RWPE1 (cell line): ENCODE measurements around the gene TIMP1.

ENCODE experiments used
- CTCF ChIA-PET: fragments of 350-600 bp; sonication (Branson Sonifier 250); formaldehyde crosslinking; extraction: SDS; loops from one replicate; lab custom pipeline; 2021; lab: Yijun Ruan, JAX
- POLR2A ChIA-PET: fragments of 400-600 bp; formaldehyde crosslinking; extraction: SDS; loops from one replicate; lab custom pipeline; 2020; ENCODE audit warnings: antibody characterized with exemption; ENCODE audit not compliant: low non-redundant PET; lab: Yijun Ruan, JAX
- DNase-seq: peaks from one replicate; pipeline ENCODE4 v3.0.0; 2012; ENCODE audit warnings: low spot score
- H3K27ac ChIP-seq: fragments of 450-650 bp; 2 replicates; pipeline ENCODE4 v1.5.1; 2017
- CTCF ChIP-seq: fragments of 450-650 bp; conservative IDR thresholded peaks from 2 replicates; pipeline ENCODE4 v1.5.1; 2017; ENCODE audit warnings: low read depth, mild to moderate bottlenecking

Gene TIMP1

DNA sequence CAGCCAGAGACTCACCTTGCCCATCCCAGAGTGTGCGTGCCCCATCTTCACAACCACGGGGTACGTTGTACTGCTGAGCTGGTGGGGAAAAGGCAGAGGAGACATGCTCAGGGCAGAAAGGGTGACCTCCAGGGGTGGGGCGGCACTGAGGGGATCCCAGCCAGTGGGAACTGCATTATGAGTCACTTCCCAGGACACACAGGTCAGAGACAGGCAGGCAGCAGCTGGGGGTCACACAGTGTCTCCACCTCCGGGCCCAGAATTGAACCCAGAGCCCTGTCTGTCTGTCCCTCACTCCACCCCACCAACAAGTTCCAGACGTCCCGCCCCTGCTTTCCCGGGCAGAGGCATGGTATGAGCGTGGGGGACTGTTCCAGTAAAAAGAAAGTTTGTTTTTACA lies 4.8 kb upstream of the TIMP1 start:
- DNase-seq, result no peak
- peak overlapping the region; percentile 47 for H3K27ac ChIP-seq
- TF ChIP-seq CTCF, result no peak
- POLR2A ChIA-PET, result no interaction called here
- CTCF ChIA-PET, result interaction anchor here (1.2 kb wide), 1 partner anchor 51 kb away, joined by 3 read pairs; no protein-coding TSS in a partner anchor

DNA sequence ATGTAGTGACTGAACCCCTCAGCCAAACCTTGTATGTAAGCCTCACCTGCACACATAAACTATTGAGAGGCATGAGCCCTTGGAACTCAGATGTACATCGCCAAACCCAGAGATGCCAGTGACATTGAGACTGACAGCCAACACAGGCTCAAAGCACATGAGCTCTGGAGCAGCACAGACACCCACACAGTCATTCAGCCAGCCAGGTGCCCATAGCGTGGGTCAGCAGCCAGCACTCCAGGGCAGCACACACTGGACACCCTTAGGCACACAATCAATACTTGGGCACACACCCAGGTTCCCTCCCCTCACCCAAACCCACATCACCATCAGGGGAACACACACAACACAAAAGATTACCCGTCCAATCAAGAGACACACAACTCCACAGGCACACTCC lies 4.3 kb upstream of the TIMP1 start:
- ChIA-PET CTCF (interaction anchor here (1.2 kb wide), 1 partner anchor 51 kb away, joined by 3 read pairs; no protein-coding TSS in a partner anchor), POLR2A (no interaction called here)
- peak overlapping the region; percentile 47 for H3K27ac ChIP-seq
- no peak for DNase-seq
- TF ChIP-seq CTCF, result no peak

DNA sequence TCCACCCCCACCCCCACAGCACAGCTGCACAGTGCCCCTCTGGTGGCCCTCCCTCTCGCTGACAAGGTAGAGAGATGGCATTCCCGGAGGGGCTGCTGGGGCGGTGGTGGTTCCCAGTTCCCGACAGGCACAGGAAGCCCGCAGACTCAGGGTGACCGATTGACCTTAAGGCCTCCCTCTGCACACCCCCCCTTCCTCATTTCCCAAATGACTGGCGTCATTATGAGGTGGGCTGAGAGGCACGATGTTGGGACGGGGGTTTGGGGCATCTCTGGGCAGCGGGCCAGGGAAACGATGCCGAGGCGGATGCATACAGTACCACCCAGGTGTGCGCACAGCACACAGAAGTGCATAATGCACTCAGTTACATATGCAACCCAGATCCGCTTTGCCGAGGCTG lies 3.5 kb upstream of the TIMP1 start:
- peak overlapping the region; percentile 62; the same call in 1 of the 2 replicates for H3K27ac ChIP-seq
- ChIA-PET CTCF (no interaction called here), POLR2A (no interaction called here)
- DNase-seq, result no peak
- TF ChIP-seq CTCF, result no peak

GRCh38 chrX:47579537-47579936 lies 2.7 kb upstream of the TIMP1 start:
- ChIA-PET POLR2A (no interaction called here), CTCF (no interaction called here)
- H3K27ac ChIP-seq, result peak overlapping the region; percentile 62
- DNase-seq, result peak; percentile 13
- no peak for TF ChIP-seq CTCF

- POLR2A ChIA-PET, result no interaction called here
Observed at GRCh38 chrX:47583240-47583861, 1.1 kb downstream of the TIMP1 start.

DNA sequence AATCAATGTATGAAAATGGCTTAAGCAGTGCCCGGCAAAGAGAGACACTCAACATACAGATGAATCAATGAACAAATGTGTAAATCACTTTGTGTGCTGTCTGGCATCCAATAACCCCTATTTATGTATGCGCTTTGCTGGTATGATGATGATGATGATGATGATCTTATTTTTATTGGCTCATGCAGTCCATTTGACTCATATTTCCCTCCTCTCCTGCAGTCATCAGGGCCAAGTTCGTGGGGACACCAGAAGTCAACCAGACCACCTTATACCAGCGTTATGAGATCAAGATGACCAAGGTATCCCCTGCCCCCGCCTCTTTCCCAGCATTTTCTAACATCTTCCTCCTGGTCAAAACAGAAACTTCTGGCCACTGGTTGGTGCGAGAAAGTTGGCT lies 2.5 kb downstream of the TIMP1 start:
- CTCF ChIA-PET, result no interaction called here
- no peak overlapping the region for H3K27ac ChIP-seq
- DNase-seq, result no peak
- no peak for TF ChIP-seq CTCF
- POLR2A ChIA-PET, result no interaction called here

More at GRCh38 chrX:47583240-47583861, 1.1 kb downstream of the TIMP1 start:
- CTCF ChIA-PET, result no interaction called here
- TF ChIP-seq CTCF, result no peak
- peak overlapping the region; percentile 76 for H3K27ac ChIP-seq
- no peak for DNase-seq
